H9 (cell line): ENCODE measurements around the gene STK24. TPM values are rescaled to one million over a fixed set of nuclear protein-coding genes. Genes with fewer than 3 reads are reported as not detected.

Experiments used
- DNase-seq: peaks from one replicate; pipeline ENCODE4 v3.0.0-alpha.2; 2017
- H2AFZ ChIP-seq: one replicate; pipeline ENCODE4 v1.6.1; 2013; ENCODE audit warnings: mild to moderate bottlenecking, low read length, control low read depth, moderate library complexity
- H2AK5ac ChIP-seq: 2 replicates; pipeline ENCODE4 v1.6.1; 2013; ENCODE audit warnings: low read length, control low read depth, mixed read lengths; ENCODE audit not compliant: insufficient read length
- H2BK120ac ChIP-seq: one replicate; pipeline ENCODE4 v1.6.1; 2013; ENCODE audit warnings: low read depth, mild to moderate bottlenecking, low read length, control low read depth, inconsistent platforms; ENCODE audit not compliant: poor library complexity, severe bottlenecking
- H2BK12ac ChIP-seq: 2 replicates; pipeline ENCODE4 v1.6.1; 2013; ENCODE audit warnings: low read length, control low read depth, mixed read lengths, low read depth; ENCODE audit not compliant: insufficient read length
- H2BK15ac ChIP-seq: 2 replicates; pipeline ENCODE4 v1.6.1; 2013; ENCODE audit warnings: low read depth, low read length, control low read depth
- H2BK20ac ChIP-seq: one replicate; pipeline ENCODE4 v1.6.1; 2013; ENCODE audit warnings: low read depth, mild to moderate bottlenecking, low read length, control low read depth, inconsistent platforms; ENCODE audit not compliant: poor library complexity, severe bottlenecking
- H2BK5ac ChIP-seq: 2 replicates; pipeline ENCODE4 v1.6.1; 2013; ENCODE audit warnings: low read length, control low read depth, mixed read lengths; ENCODE audit not compliant: insufficient read length
- H3K14ac ChIP-seq: 2 replicates; pipeline ENCODE4 v1.6.1; 2013; ENCODE audit warnings: low read length, control low read depth; ENCODE audit not compliant: insufficient read depth
- H3K18ac ChIP-seq: 2 replicates; pipeline ENCODE4 v1.6.1; 2013; ENCODE audit warnings: low read depth, mild to moderate bottlenecking, mixed read lengths, low read length, control low read depth; ENCODE audit not compliant: insufficient read length
- H3K23ac ChIP-seq: 2 replicates; pipeline ENCODE4 v1.6.1; 2013; ENCODE audit warnings: low read length, control low read depth, mixed read lengths, low read depth; ENCODE audit not compliant: insufficient read length
- H3K23me2 ChIP-seq: 2 replicates; pipeline ENCODE4 v1.6.1; 2013; ENCODE audit warnings: low read depth, mild to moderate bottlenecking, mixed read lengths, low read length, control low read depth; ENCODE audit not compliant: insufficient read length, poor library complexity, severe bottlenecking
- H3K27ac ChIP-seq: 2 replicates; pipeline ENCODE4 v1.5.1; 2013; ENCODE audit warnings: low read length, control low read depth, mixed read lengths, low read depth; ENCODE audit not compliant: insufficient read length
- H3K27me3 ChIP-seq: 2 replicates; pipeline ENCODE4 v1.6.1; 2013; ENCODE audit warnings: low read length, control low read depth, inconsistent platforms; ENCODE audit not compliant: insufficient read depth
- H3K4ac ChIP-seq: 2 replicates; pipeline ENCODE4 v1.6.1; 2013; ENCODE audit warnings: low read depth, mild to moderate bottlenecking, control low read depth, inconsistent platforms, low read length, moderate library complexity
- H3K4me1 ChIP-seq: 2 replicates; pipeline ENCODE4 v1.6.1; 2013; ENCODE audit warnings: low read length, control low read depth, inconsistent platforms; ENCODE audit not compliant: insufficient read depth
- H3K4me2 ChIP-seq: 2 replicates; pipeline ENCODE4 v1.6.1; 2013; ENCODE audit warnings: low read length, control low read depth, mixed read lengths; ENCODE audit not compliant: insufficient read length, insufficient read depth
- H3K56ac ChIP-seq: 2 replicates; pipeline ENCODE4 v1.6.1; 2013; ENCODE audit warnings: low read depth, mild to moderate bottlenecking, mixed read lengths, low read length, control low read depth; ENCODE audit not compliant: insufficient read length
- H3K79me1 ChIP-seq: 2 replicates; pipeline ENCODE4 v1.6.1; 2013; ENCODE audit warnings: low read depth, mild to moderate bottlenecking, moderate library complexity, low read length, control low read depth, inconsistent platforms; ENCODE audit not compliant: insufficient read depth, poor library complexity, severe bottlenecking
- H3K79me2 ChIP-seq: 2 replicates; pipeline ENCODE4 v1.6.1; 2013; ENCODE audit warnings: low read length, control low read depth, inconsistent platforms; ENCODE audit not compliant: insufficient read depth
- H3K9ac ChIP-seq: 2 replicates; pipeline ENCODE4 v1.6.1; 2013; ENCODE audit warnings: low read length, control low read depth, mixed read lengths; ENCODE audit not compliant: insufficient read length; ENCODE audit errors: extremely low read depth
- H3K9me3 ChIP-seq: one replicate; pipeline ENCODE4 v1.6.1; 2013; ENCODE audit warnings: low read depth, low read length, inconsistent platforms; ENCODE audit not compliant: control insufficient read depth
- H3T11ph ChIP-seq: one replicate; pipeline ENCODE4 v1.6.1; 2013; ENCODE audit warnings: mild to moderate bottlenecking, low read length, control low read depth, inconsistent platforms
- H4K20me1 ChIP-seq: one replicate; pipeline ENCODE4 v1.6.1; 2013; ENCODE audit not compliant: control insufficient read depth, insufficient read length, insufficient read depth
- H4K5ac ChIP-seq: 2 replicates; pipeline ENCODE4 v1.6.1; 2013; ENCODE audit warnings: low read depth, mild to moderate bottlenecking, mixed read lengths, low read length, control low read depth; ENCODE audit not compliant: insufficient read length
- H4K8ac ChIP-seq: replicated peaks from 2 replicates; pipeline ENCODE4 v1.6.1; 2013; ENCODE audit warnings: low read length, control low read depth, mixed read lengths, low read depth; ENCODE audit not compliant: insufficient read length
- H4K91ac ChIP-seq: 2 replicates; pipeline ENCODE4 v1.6.1; 2013; ENCODE audit warnings: low read depth, mild to moderate bottlenecking, moderate library complexity, mixed read lengths, low read length, control low read depth; ENCODE audit not compliant: insufficient read length
- H3K27ac Mint-ChIP-seq, 3 experiments: 2 replicates in 2 of 3; 3 replicates in 1 of 3; pipeline ENCODE4 v1.8.0; 2020 to 2021; ENCODE audit warnings: mixed read lengths in 3 of 3, mild to moderate bottlenecking in 1 of 3, moderate library complexity in 1 of 3
- H3K27me3 Mint-ChIP-seq: 2 replicates; pipeline ENCODE4 v1.8.0; 2021; ENCODE audit warnings: low read depth, mild to moderate bottlenecking, moderate library complexity, mixed read lengths
- H3K36me3 Mint-ChIP-seq, 3 experiments: 2 replicates in 2 of 3; 3 replicates in 1 of 3; pipeline ENCODE4 v1.8.0; 2020 to 2021; ENCODE audit warnings: low read depth in 3 of 3, mixed read lengths in 3 of 3; ENCODE audit not compliant: insufficient read depth in 1 of 3
- H3K4me1 Mint-ChIP-seq, 2 experiments: 2 replicates each; pipeline ENCODE4 v1.8.0; 2020; ENCODE audit warnings: mixed read lengths in 2 of 2
- H3K4me3 Mint-ChIP-seq, 2 experiments: 2 replicates in 1 of 2; 3 replicates in 1 of 2; pipeline ENCODE4 v1.8.0; 2020 to 2021; ENCODE audit warnings: mild to moderate bottlenecking in 2 of 2, mixed read lengths in 2 of 2, moderate library complexity in 1 of 2
- H3K9me3 Mint-ChIP-seq, 2 experiments: 2 replicates in 1 of 2; 3 replicates in 1 of 2; pipeline ENCODE4 v1.8.0; 2020; ENCODE audit warnings: mild to moderate bottlenecking in 2 of 2, mixed read lengths in 2 of 2, moderate library complexity in 1 of 2
- CTCF ChIP-seq: fragments of 200-600 bp; sonication (generic); conservative IDR thresholded peaks from 3 replicates; pipeline ENCODE4 v1.8.0; 2021; ENCODE audit warnings: antibody characterized with exemption, mild to moderate bottlenecking
- WGBS: extraction: QIAGEN DNeasy Blood & Tissue Kit; methylation state at CpG from one replicate; pipeline ENCODE4 v1.1.7; 2013; ENCODE audit warnings: missing lambda C conversion rate, low lambda C conversion rate, mixed read lengths; ENCODE audit not compliant: insufficient read length; ENCODE audit errors: extremely low coverage; 5-methylcytosine and 5-hydroxymethylcytosine counted together
- total RNA-seq: library from RNA; stranded (reverse); gene quantifications from 2 replicates; pipeline ENCODE4 v1.2.1, GENCODE V29; 2021

Gene STK24
- total RNA-seq, 1 experiment from 2014 or later, result 134 TPM

- H2AK5ac ChIP-seq, result no peak overlapping the region
- H3K4ac ChIP-seq, result no peak overlapping the region
- Mint-ChIP-seq H3K9me3 (no peaks in the 10 kb centered on the region; a peak in 1 of 5 replicates), H3K4me3 (no peak overlapping the region), H3K36me3 (peaks cover 0 to 1% (median 0%) of the 10 kb centered on the region in 3 experiments; a peak in 2 of 7 replicates), H3K4me1 (peaks cover 89 to 93% of the 10 kb centered on the region in 2 experiments), H3K27me3 (no peaks in the 10 kb centered on the region), H3K27ac (no peak overlapping the region)
- no peak overlapping the region for H3K14ac ChIP-seq
- DNase-seq, result no peak
- H2BK15ac ChIP-seq, result no peak overlapping the region
- no peak overlapping the region for H3K23ac ChIP-seq
- peaks cover 3% of the 10 kb centered on the region for H4K20me1 ChIP-seq
- H3K9me3 ChIP-seq, result no peaks in the 10 kb centered on the region
- WGBS, result no CpG with 5 or more reads among the region's 11 CpGs
- no peak overlapping the region for H4K5ac ChIP-seq
- no peak overlapping the region for H2AFZ ChIP-seq
- no peak overlapping the region for H3K56ac ChIP-seq
- H3K79me1 ChIP-seq, result peaks cover 20% of the 10 kb centered on the region
- H3K27ac ChIP-seq, result no peak overlapping the region
- no peak overlapping the region for H2BK20ac ChIP-seq
- no peak overlapping the region for H4K91ac ChIP-seq
- H3K4me1 ChIP-seq, result peaks cover 13% of the 10 kb centered on the region; the same call in 1 of the 2 replicates
- no peaks in the 10 kb centered on the region for H3K23me2 ChIP-seq
- no peak overlapping the region for H2BK5ac ChIP-seq
- H2BK120ac ChIP-seq, result no peak overlapping the region
- no peak for TF ChIP-seq CTCF
- H3K4me2 ChIP-seq, result no peak overlapping the region
- no peak overlapping the region for H3K18ac ChIP-seq
- peaks cover 66% of the 10 kb centered on the region; the same call in 1 of the 2 replicates for H3K79me2 ChIP-seq
- no peak overlapping the region for H3T11ph ChIP-seq
- H4K8ac ChIP-seq, result no peak overlapping the region
- H3K9ac ChIP-seq, result no peak overlapping the region
- H2BK12ac ChIP-seq, result no peak overlapping the region
- H3K27me3 ChIP-seq, result no peaks in the 10 kb centered on the region
Observed at GRCh38 chr13:98524793-98525192, 52.1 kb downstream of the STK24 start.
